ENCODE data around the gene SLC10A7. TPM values are rescaled to one million over a fixed set of nuclear protein-coding genes. Genes with fewer than 3 reads are reported as not detected.

The SLC10A7 gene
- total and polyA plus RNA-seq, 2 experiments from 2014 or later, result 0.81 to 4.3 TPM

GRCh38 chr4:146432065-146432464, 89.7 kb downstream of the SLC10A7 start (continued):
- no peak for TF ChIP-seq ZNF462 (CRISPR knock-in tag; IDR thresholded peaks at IDR 0.05)
- no peak for TF ChIP-seq EZH2 (IDR thresholded peaks at IDR 0.05; ENCODE audit: low read depth, unreplicated experiment)
- TF ChIP-seq EZH2phosphoT487 (IDR thresholded peaks at IDR 0.05; ENCODE audit: unreplicated experiment), result no peak

GRCh38 chr4:146428298-146428697, 93.4 kb downstream of the SLC10A7 start:
- ATAC-seq, result no peak
- DNase-seq (ENCODE audit: low spot score), result no peak

More at GRCh38 chr4:146428298-146428697, 93.4 kb downstream of the SLC10A7 start:
- H3K79me2 ChIP-seq (replicated peaks; ENCODE audit: insufficient read depth), result no peaks in the 10 kb centered on the region
- Mint-ChIP-seq H3K27ac (no peak overlapping the region), H3K4me1 (no peaks in the 10 kb centered on the region), H3K4me3 (no peak overlapping the region), H3K27me3 (ENCODE audit: insufficient read depth, low read depth, poor library complexity) (no peaks in the 10 kb centered on the region), H3K9me3 (no peaks in the 10 kb centered on the region), H3K36me3 (ENCODE audit: low read depth) (no peaks in the 10 kb centered on the region)
- H3F3A ChIP-seq (replicated peaks; ENCODE audit: low read depth), result no peaks in the 10 kb centered on the region
- H2AFZ ChIP-seq, result no peak overlapping the region
- H3K4me3 ChIP-seq, result no peak overlapping the region
- no peaks in the 10 kb centered on the region for H3K9me2 ChIP-seq (ENCODE audit: insufficient read depth)
- H4K20me1 ChIP-seq (replicated peaks; ENCODE audit: insufficient read depth), result no peaks in the 10 kb centered on the region
- no peak overlapping the region for H3K4me2 ChIP-seq
- TF ChIP-seq NANOG (IDR thresholded peaks at IDR 0.05; ENCODE audit: borderline replicate concordance) (no peak), POLR2AphosphoS5 (IDR thresholded peaks at IDR 0.05; ENCODE audit: low read depth) (no peak), STAT1 (IDR thresholded peaks at IDR 0.05; ENCODE audit: unreplicated experiment) (no peak), ZNF331 (CRISPR knock-in tag; IDR thresholded peaks at IDR 0.05; ENCODE audit: low read depth) (no peak), CTCF (conservative IDR thresholded peaks at IDR 0.05; ENCODE audit: low read depth in 2 of 2) (no peak), ZNF114 (CRISPR knock-in tag; IDR thresholded peaks at IDR 0.05) (no peak)
- no peaks in the 10 kb centered on the region for H3K4me1 ChIP-seq (ENCODE audit: insufficient read depth)
- H3K27me3 ChIP-seq (ENCODE audit: insufficient read depth), result no peaks in the 10 kb centered on the region
- H3K27ac ChIP-seq (ENCODE audit: low read depth), result no peak overlapping the region
- no peaks in the 10 kb centered on the region for H3K36me3 ChIP-seq (ENCODE audit: insufficient read depth)

All from GM23338 (cell line).